ENCODE data around the gene GABRB1. TPM values are rescaled to one million over a fixed set of nuclear protein-coding genes. Genes with fewer than 3 reads are reported as not detected.
A peak's percentile ranks its signal among the peaks of the same experiment; 100 is the strongest.

Gene GABRB1
- total RNA-seq, 4 donors from 2014 or later: 0.24 TPM; not detected in 3

DNA sequence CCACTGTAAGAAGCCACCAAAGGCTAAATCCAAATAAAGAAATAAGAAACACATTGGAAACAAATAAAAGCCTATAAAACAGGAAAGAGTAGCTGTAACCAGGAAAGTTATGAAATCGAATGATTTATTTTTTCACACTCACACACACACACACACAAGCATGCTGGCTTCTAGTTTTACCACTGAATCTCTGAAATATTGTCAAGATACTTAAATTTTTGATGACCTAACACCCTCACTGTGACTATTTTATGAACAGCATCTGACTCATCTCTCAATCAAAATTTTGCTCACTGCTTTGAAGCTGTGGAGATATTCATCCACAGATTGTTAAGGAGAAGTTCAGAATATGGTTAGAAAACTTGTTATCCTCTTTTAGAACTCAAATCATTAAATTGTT, 13.9 kb upstream of the GABRB1 start:
- no peak overlapping the region for H3K27ac ChIP-seq
- no peak for TF ChIP-seq POLR2A (IDR thresholded peaks at IDR 0.05)
- TF ChIP-seq, protein P1, sequence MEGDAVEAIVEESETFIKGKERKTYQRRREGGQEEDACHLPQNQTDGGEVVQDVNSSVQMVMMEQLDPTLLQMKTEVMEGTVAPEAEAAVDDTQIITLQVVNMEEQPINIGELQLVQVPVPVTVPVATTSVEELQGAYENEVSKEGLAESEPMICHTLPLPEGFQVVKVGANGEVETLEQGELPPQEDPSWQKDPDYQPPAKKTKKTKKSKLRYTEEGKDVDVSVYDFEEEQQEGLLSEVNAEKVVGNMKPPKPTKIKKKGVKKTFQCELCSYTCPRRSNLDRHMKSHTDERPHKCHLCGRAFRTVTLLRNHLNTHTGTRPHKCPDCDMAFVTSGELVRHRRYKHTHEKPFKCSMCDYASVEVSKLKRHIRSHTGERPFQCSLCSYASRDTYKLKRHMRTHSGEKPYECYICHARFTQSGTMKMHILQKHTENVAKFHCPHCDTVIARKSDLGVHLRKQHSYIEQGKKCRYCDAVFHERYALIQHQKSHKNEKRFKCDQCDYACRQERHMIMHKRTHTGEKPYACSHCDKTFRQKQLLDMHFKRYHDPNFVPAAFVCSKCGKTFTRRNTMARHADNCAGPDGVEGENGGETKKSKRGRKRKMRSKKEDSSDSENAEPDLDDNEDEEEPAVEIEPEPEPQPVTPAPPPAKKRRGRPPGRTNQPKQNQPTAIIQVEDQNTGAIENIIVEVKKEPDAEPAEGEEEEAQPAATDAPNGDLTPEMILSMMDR (IDR thresholded peaks at IDR 0.05): no peak
- no peak for DNase-seq
- no peaks in the 10 kb centered on the region for H3K27me3 ChIP-seq
- WGBS, 2 donors: 87 to 88% methylated on average over 1 of the region's 1 CpG
- no peaks in the 10 kb centered on the region for H3K9me3 ChIP-seq
- H3K36me3 ChIP-seq: no peaks in the 10 kb centered on the region
- H3K4me1 ChIP-seq: no peaks in the 10 kb centered on the region
- H3K4me3 ChIP-seq (replicated peaks in 1 of 3): no peak overlapping the region
- intact Hi-C loops (cut with DNase I): no loop called here

DNA sequence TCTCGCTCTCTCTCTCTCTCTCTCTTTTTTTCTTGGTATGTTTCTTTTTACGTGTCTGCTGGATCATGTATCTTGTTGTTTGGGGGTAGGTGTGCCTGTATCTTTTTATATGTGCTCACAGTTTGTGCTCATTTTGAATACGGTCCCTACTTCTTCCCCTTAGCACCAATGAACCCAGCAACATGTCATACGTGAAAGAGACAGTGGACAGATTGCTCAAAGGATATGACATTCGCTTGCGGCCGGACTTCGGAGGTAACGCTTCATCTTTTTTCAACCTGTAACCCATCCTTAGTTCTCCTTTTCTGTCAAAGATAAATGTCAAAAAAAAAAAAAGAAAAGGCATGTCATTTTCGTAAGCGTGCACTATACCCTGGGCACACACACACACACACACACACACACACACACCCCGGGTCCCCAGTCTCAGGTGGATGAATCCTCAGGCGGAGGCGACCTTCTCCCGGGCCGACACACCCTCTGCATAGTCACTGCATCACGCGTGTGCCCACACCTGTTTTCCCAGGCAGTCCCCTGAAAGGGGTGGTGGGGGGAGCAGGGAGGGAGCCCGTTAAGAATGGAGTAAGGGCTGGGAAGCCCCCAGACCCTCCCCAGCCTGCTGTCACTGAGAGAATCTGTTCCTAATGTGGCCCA, 511 bp downstream of the GABRB1 start:
- H3K27me3 ChIP-seq: no peaks in the 10 kb centered on the region
- intact Hi-C loops (cut with DNase I): loop anchor here (10.0 kb wide), 1 partner anchor 187 kb away; no protein-coding TSS in a partner anchor
- peak overlapping the region in 2 of 3 donors; percentile 10 to 30 for H3K4me3 ChIP-seq (replicated peaks in 1 of 3)

DNA sequence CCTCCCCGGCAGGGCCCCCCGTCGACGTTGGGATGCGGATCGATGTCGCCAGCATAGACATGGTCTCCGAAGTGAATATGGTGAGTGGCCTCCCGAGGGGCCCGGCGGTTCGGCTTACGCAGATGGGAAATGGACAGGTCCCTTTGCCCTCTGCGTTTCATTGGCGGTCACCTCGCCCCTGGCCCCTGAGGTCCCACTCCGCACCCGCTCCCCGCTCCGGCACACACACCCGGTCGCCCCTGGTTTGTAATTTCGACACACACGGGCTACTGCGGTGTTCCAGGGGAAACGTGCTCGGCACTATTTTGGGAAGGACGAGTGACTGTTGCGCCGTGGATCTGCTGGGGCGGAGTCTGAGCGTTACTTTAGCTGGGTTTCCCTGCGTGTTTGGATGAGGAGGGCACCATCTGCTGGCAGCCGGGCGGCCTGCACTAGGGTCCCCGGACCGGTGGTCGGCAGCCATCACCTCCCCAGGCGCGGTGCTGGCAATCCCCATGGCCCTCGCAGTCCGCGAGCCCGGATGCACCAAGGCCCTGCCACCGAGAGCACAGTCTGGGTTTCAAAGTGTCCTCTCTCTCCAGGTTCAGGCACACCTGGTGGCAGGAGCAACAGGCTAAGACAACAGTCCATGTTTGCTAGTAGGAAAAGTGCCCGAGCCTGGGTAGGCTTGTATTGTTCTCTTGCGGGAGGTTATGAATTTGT, 1.2 kb downstream of the GABRB1 start:
- Histone ChIP-seq H3K4me3 (replicated peaks in 1 of 3) (peak overlapping the region in 2 of 3 donors; percentile 10 to 30), H3K4me1 (peaks cover 0 to 4% of the 10 kb centered on the region in 2 donors), H3K9me3 (no peaks in the 10 kb centered on the region), H3K27ac (no peak overlapping the region), H3K27me3 (no peaks in the 10 kb centered on the region), H3K36me3 (no peaks in the 10 kb centered on the region)
- DNase-seq: peak; percentile 52 to 58
- WGBS, 2 donors: 3% methylated on average over 37 to 39 of the region's 47 CpGs
- intact Hi-C loops (cut with DNase I): loop anchor here (10.0 kb wide), 1 partner anchor 188 kb away; no protein-coding TSS in a partner anchor
- TF ChIP-seq POLR2A (IDR thresholded peaks at IDR 0.05): no peak
- TF ChIP-seq, protein P1 (IDR thresholded peaks at IDR 0.05): peak in 3 of 6 experiments; percentile 64 to 69 (median 68)

More for the DNA sequence above, 511 bp downstream of the GABRB1 start:
- no peak for TF ChIP-seq POLR2A (IDR thresholded peaks at IDR 0.05)
- TF ChIP-seq, protein P1 (IDR thresholded peaks at IDR 0.05): no peak
- 1 to 3% methylated on average over 18 of the region's 19 CpGs for WGBS, 2 donors
- H3K4me1 ChIP-seq: peaks cover 0 to 4% of the 10 kb centered on the region in 2 donors
- no peaks in the 10 kb centered on the region for H3K9me3 ChIP-seq
- no peaks in the 10 kb centered on the region for H3K36me3 ChIP-seq
- peak; percentile 3 to 11 for DNase-seq
- H3K27ac ChIP-seq: no peak overlapping the region

DNA sequence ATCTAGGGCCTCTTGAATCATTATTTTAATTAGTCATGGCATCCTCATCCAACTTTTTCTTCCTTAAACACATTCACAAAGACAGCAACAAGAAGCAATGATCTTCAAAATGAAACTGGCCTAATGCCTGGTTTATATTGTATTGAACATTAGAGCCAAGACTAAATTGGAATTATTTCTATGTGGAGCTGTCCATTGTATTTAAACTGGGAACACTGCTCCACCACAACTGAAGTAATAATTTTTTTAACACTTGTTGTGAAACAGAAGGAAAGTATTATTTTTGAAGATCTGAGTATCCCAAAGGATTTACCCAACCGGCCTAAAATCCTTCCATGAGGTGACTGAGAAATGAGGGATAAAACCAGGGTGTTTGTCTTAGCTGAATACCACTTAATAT, 6.9 kb downstream of the GABRB1 start:
- H3K4me1 ChIP-seq: no peaks in the 10 kb centered on the region
- no peaks in the 10 kb centered on the region for H3K36me3 ChIP-seq
- no peaks in the 10 kb centered on the region for H3K9me3 ChIP-seq
- no peaks in the 10 kb centered on the region for H3K27me3 ChIP-seq
- TF ChIP-seq, protein P1 (IDR thresholded peaks at IDR 0.05): no peak
- no peak for TF ChIP-seq POLR2A (IDR thresholded peaks at IDR 0.05)
- no peak for DNase-seq
- WGBS, 2 donors: 73 to 76% methylated on average over 1 of the region's 1 CpG
- H3K27ac ChIP-seq: no peak overlapping the region
- H3K4me3 ChIP-seq (replicated peaks in 1 of 3): no peak overlapping the region
- intact Hi-C loops (cut with DNase I): loop anchor here (10.0 kb wide), 1 partner anchor 193 kb away; no protein-coding TSS in a partner anchor

DNA sequence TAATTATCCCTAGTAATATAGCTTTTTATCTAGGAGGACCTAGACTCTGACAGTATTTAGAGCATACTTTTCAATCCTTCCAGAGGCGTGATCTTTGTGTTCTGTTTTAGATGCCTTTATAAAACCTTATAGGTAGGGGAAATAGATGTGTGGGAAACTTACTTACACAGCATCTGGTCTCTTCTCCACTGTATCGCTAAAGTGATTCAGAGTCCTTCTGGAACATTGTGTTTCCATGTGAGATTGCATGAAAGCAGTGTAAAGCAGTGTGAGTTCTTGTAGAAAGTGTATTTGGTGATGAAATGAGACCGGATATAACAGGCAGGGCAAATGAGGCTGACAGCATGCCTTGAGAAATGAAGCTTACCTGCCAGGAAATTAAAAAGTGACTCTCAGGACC, 9.5 kb downstream of the GABRB1 start:
- intact Hi-C loops (cut with DNase I): no loop called here
- no peaks in the 10 kb centered on the region for H3K4me1 ChIP-seq
- 88 to 94% methylated on average over 3 of the region's 3 CpGs for WGBS, 2 donors

More for the DNA sequence above, 9.5 kb downstream of the GABRB1 start:
- no peaks in the 10 kb centered on the region for H3K36me3 ChIP-seq
- no peak for DNase-seq
- TF ChIP-seq, protein P1 (IDR thresholded peaks at IDR 0.05): no peak
- no peak for TF ChIP-seq POLR2A (IDR thresholded peaks at IDR 0.05)
- no peaks in the 10 kb centered on the region for H3K27me3 ChIP-seq
- H3K4me3 ChIP-seq (replicated peaks in 1 of 3): no peak overlapping the region
- no peak overlapping the region for H3K27ac ChIP-seq
- no peaks in the 10 kb centered on the region for H3K9me3 ChIP-seq

All from thyroid gland (tissue), 4 donors.